Panc1 (cell line): Measurements from ENCODE around the gene RAD21L1. TPM values are rescaled to one million over a fixed set of nuclear protein-coding genes. Genes with fewer than 3 reads are reported as not detected.

Experiments used
- ATAC-seq: fragments of 200-7000 bp; cut with Tn5 transposase; 2 replicates; pipeline ENCODE4 v1.9.1; 2020; ENCODE audit warnings: mild to moderate bottlenecking, moderate library complexity
- BruUV-seq: library from RNA; stranded (reverse); fragments of 400-500 nt; replicated peaks from 2 replicates; lab custom pipeline; 2021; lab: Mats Ljungman, UMichigan
- CTCF ChIA-PET: fragments of 300-600 bp; sonication (Branson Sonifier 250); formaldehyde crosslinking; loops from one replicate; lab custom pipeline; 2022; ENCODE audit warnings: antibody characterized with exemption; lab: Charles Lee
- POLR2A ChIA-PET: fragments of 300-600 bp; sonication (Branson Sonifier 250); formaldehyde crosslinking; loops from one replicate; lab custom pipeline; 2022; ENCODE audit warnings: antibody characterized with exemption; lab: Charles Lee
- DNase-seq: peaks from one replicate; pipeline ENCODE4 v3.0.0-alpha.2; 2010; ENCODE audit warnings: low read depth, low spot score
- H3K27ac ChIP-seq: 2 replicates; pipeline ENCODE4 v1.5.1; 2011; ENCODE audit warnings: mild to moderate bottlenecking, low read length, inconsistent platforms
- H3K27me3 ChIP-seq: fragments of 200-500 bp; sonication (Bioruptor generic); 2 replicates; pipeline ENCODE4 v1.6.0; 2014; ENCODE audit warnings: low read length, inconsistent platforms; ENCODE audit not compliant: control insufficient read depth, insufficient read depth
- H3K36me3 ChIP-seq: fragments of 200-500 bp; sonication (Bioruptor generic); 2 replicates; pipeline ENCODE4 v1.5.1; 2014; ENCODE audit warnings: inconsistent platforms, mild to moderate bottlenecking, low read length, moderate library complexity; ENCODE audit not compliant: control insufficient read depth, insufficient read depth
- H3K4me1 ChIP-seq: 2 replicates; pipeline ENCODE4 v1.5.1; 2011; ENCODE audit warnings: inconsistent platforms, mild to moderate bottlenecking, low read length, moderate library complexity; ENCODE audit not compliant: control insufficient read depth, insufficient read depth
- H3K4me3 ChIP-seq, 2 experiments: 2 replicates each; pipeline ENCODE4 v1.5.1; 2011 to 2012; ENCODE audit warnings: low read depth in 2 of 2, low read length in 2 of 2, mild to moderate bottlenecking in 2 of 2, inconsistent platforms in 1 of 2, moderate library complexity in 1 of 2
- H3K9me3 ChIP-seq: fragments of 200-500 bp; sonication (Bioruptor generic); 2 replicates; pipeline ENCODE4 v1.5.1; 2014; ENCODE audit warnings: low read depth, mild to moderate bottlenecking, inconsistent platforms, low read length, moderate library complexity; ENCODE audit not compliant: control insufficient read depth, insufficient read depth
- POLR2AphosphoS5 ChIP-seq: IDR thresholded peaks from 2 replicates; pipeline ENCODE4 v1.6.1; 2012; ENCODE audit warnings: mild to moderate bottlenecking, low read depth, low read length, moderate library complexity
- SIN3A ChIP-seq: IDR thresholded peaks from 2 replicates; pipeline ENCODE4 v1.6.1; 2012; ENCODE audit warnings: low read depth, mild to moderate bottlenecking, low read length, moderate library complexity, borderline replicate concordance; ENCODE audit not compliant: insufficient read depth
- TCF7L2 ChIP-seq: IDR thresholded peaks from 2 replicates; pipeline ENCODE4 v1.6.1; 2011; ENCODE audit warnings: mild to moderate bottlenecking, low read depth, low read length, inconsistent platforms
- in situ Hi-C: cut with HindIII; loops from 2 replicates; pipeline ENCODE4 v1.10.0; 2016; ENCODE audit warnings: low sequenced_read_pairs, low pct_unique_long_range_greater_than_20kb
- intact Hi-C: fragments of 100-400 bp; cut with micrococcal nuclease; formaldehyde crosslinking; loops from one replicate; pipeline ENCODE4 v1.10.0; 2022; ENCODE audit not compliant: unreplicated experiment
- total RNA-seq: library from RNA; stranded (reverse); gene quantifications from one replicate; pipeline ENCODE4 v1.2.1, GENCODE V29; 2021; ENCODE audit not compliant: unreplicated experiment
- TF ChIP-seq, protein P1 (sequence below): fragments of 450-650 bp; IDR thresholded peaks from 2 replicates; pipeline ENCODE4 v1.5.1; 2017; ENCODE audit warnings: mild to moderate bottlenecking
- TF ChIP-seq, protein P2 (sequence below), 2 experiments: IDR thresholded peaks; 2 replicates each; pipeline ENCODE4 v1.6.1; 2011 to 2012; ENCODE audit warnings: low read depth in 2 of 2, control low read depth in 1 of 2, low read length in 1 of 2, mild to moderate bottlenecking in 1 of 2, moderate library complexity in 1 of 2; ENCODE audit not compliant: insufficient read depth in 1 of 2

The RAD21L1 gene
- total RNA-seq, 1 experiment from 2014 or later, result 1.0 TPM

DNA sequence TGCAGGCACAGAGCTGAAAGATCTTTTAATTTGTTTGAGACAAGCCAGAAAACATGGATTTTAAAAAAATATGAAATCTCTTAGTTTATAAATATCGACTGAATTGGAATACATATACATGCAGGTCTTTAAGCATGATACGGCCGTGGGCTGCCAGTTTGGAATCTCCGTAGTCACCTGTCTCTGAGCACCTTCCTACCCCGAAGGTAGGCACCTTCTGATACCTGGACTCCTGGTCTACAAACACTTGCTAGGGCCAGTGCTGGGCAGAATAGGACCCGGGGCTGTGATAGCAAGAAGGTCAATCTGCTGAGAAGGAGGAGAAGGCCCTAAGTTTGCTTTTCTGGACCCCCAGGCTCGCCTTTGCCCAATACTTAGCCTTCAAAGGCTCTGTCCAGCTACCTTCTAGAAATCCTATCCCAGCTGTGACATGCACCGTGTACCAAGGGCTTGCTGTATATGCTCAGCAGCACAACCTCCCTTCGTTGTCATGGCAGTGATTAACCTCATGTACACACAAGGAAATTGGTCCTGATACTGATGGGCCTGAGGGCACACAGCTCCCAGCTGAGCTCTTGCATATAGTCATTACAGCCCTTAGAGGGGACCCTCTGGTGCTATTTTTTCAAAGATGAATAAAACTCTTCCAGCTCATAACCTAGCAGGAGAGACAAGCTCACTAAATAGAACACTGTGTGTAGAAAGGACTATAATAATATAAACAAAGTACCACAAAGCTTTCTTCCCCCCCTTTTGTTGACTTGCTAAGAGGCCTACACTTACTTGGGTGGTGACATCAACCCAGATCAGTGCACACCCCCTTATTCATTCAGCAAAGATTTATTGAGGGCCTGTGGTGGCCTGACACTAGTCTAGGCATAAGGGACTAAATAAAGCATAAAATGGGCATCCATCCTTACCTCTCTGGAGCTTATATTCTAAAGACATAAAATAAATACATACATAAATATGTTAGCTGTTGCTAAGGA, 58.0 kb downstream of the RAD21L1 start:
- in situ Hi-C loops (no loop called here), intact Hi-C loops (no loop called here)
- Histone ChIP-seq H3K9me3 (no peaks in the 10 kb centered on the region), H3K4me3 (no peak overlapping the region), H3K4me1 (no peaks in the 10 kb centered on the region), H3K27me3 (no peaks in the 10 kb centered on the region), H3K36me3 (no peaks in the 10 kb centered on the region), H3K27ac (no peak overlapping the region)
- ChIA-PET CTCF (no interaction called here), POLR2A (no interaction called here)
- no peak for TF ChIP-seq TCF7L2
- TF ChIP-seq SIN3A, result no peak
- ATAC-seq (no peak), DNase-seq (no peak)
- no TSS peak for BruUV-seq

DNA sequence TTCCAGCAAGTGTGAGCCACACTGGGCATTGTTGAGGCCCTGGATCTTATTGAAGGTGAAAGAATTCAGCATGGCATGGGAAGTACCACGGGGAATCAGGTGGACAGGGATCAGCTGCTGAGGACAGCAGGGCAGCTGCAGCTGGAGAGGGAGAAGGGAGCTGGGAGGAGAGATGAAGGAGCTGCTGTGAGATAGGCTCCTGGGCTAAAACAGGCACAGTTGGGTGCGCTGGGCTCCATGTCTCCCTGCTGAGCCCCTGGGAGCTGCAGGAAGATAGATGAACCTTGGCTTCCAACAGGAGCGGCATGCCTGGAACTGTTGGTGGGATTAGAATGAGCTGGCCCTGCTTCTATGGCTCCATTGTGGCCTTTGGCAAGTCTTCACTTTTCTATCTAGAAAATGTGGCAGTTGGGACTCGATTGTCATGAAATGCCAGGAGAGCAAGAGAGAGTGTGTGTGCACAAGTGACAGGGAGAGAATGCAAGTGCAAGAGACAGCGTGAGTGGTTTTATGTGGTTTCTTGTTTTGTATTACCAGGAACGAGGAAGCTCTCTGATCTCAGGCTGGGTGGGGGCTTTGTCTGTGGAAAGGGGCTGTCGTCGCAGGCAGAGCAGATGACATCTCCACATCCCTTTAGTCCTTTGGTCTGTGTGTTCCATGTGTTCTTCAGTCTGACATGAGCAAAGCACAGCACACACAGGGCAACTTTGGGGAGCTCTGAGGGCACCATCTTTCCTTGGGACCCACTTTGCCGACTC, 60.6 kb downstream of the RAD21L1 start:
- ATAC-seq (no peak), DNase-seq (no peak)
- TF ChIP-seq SIN3A, result no peak
- TF ChIP-seq, protein P1, sequence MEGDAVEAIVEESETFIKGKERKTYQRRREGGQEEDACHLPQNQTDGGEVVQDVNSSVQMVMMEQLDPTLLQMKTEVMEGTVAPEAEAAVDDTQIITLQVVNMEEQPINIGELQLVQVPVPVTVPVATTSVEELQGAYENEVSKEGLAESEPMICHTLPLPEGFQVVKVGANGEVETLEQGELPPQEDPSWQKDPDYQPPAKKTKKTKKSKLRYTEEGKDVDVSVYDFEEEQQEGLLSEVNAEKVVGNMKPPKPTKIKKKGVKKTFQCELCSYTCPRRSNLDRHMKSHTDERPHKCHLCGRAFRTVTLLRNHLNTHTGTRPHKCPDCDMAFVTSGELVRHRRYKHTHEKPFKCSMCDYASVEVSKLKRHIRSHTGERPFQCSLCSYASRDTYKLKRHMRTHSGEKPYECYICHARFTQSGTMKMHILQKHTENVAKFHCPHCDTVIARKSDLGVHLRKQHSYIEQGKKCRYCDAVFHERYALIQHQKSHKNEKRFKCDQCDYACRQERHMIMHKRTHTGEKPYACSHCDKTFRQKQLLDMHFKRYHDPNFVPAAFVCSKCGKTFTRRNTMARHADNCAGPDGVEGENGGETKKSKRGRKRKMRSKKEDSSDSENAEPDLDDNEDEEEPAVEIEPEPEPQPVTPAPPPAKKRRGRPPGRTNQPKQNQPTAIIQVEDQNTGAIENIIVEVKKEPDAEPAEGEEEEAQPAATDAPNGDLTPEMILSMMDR, result no peak
- no peak overlapping the region for H3K4me3 ChIP-seq
- ChIA-PET CTCF (interaction anchor here (0.6 kb wide), 1 partner anchor 20 kb away, joined by 3 read pairs; the partner anchor contains the start of gene SNPH), POLR2A (no interaction called here)
- no peak overlapping the region for H3K27ac ChIP-seq
- H3K36me3 ChIP-seq, result no peaks in the 10 kb centered on the region
- H3K9me3 ChIP-seq, result no peaks in the 10 kb centered on the region
- H3K4me1 ChIP-seq, result no peaks in the 10 kb centered on the region
- in situ Hi-C loops (no loop called here), intact Hi-C loops (no loop called here)
- no peaks in the 10 kb centered on the region for H3K27me3 ChIP-seq
- no TSS peak for BruUV-seq

DNA sequence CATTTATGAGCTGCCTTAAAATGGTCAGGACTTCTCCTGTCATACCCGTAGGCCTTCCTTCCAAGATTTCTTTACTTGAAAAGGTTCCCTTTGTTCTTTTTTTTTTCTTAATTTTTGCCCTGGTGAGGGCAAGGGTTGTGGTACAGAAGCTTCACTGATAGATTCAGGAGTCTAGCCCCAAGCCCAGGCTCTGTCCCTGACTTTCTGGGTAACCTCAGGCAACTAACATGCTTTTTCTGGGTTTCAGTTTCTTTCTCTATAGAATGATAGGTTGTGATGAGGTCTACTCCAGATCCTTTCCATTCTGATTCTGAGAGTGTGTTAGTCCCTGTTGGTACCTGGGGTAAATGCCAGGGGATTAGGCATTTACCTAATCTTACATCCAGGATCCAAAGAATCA, 61.5 kb downstream of the RAD21L1 start:
- ChIA-PET POLR2A (no interaction called here), CTCF (no interaction called here)
- BruUV-seq, result no TSS peak
- no peak for ATAC-seq
- TF ChIP-seq SIN3A (no peak), POLR2AphosphoS5 (no peak), TCF7L2 (no peak)
- TF ChIP-seq, protein P1, result no peak
- TF ChIP-seq, protein P2, sequence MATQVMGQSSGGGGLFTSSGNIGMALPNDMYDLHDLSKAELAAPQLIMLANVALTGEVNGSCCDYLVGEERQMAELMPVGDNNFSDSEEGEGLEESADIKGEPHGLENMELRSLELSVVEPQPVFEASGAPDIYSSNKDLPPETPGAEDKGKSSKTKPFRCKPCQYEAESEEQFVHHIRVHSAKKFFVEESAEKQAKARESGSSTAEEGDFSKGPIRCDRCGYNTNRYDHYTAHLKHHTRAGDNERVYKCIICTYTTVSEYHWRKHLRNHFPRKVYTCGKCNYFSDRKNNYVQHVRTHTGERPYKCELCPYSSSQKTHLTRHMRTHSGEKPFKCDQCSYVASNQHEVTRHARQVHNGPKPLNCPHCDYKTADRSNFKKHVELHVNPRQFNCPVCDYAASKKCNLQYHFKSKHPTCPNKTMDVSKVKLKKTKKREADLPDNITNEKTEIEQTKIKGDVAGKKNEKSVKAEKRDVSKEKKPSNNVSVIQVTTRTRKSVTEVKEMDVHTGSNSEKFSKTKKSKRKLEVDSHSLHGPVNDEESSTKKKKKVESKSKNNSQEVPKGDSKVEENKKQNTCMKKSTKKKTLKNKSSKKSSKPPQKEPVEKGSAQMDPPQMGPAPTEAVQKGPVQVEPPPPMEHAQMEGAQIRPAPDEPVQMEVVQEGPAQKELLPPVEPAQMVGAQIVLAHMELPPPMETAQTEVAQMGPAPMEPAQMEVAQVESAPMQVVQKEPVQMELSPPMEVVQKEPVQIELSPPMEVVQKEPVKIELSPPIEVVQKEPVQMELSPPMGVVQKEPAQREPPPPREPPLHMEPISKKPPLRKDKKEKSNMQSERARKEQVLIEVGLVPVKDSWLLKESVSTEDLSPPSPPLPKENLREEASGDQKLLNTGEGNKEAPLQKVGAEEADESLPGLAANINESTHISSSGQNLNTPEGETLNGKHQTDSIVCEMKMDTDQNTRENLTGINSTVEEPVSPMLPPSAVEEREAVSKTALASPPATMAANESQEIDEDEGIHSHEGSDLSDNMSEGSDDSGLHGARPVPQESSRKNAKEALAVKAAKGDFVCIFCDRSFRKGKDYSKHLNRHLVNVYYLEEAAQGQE (IDR thresholded peaks at IDR 0.05; ENCODE audit: insufficient read depth in 1 of 2, low read depth in 2 of 2, low read length in 1 of 2), result no peak
- no peaks in the 10 kb centered on the region for H3K27me3 ChIP-seq
- no peak for DNase-seq
- H3K4me3 ChIP-seq, result no peak overlapping the region
- no peaks in the 10 kb centered on the region for H3K4me1 ChIP-seq
- intact Hi-C loops, result no loop called here
- in situ Hi-C loops, result no loop called here
- H3K9me3 ChIP-seq, result no peaks in the 10 kb centered on the region
- no peak overlapping the region for H3K27ac ChIP-seq
- H3K36me3 ChIP-seq, result no peaks in the 10 kb centered on the region
